Heart left ventricle (tissue), 16 donors: ENCODE results near the gene SIGMAR1. TPM values are rescaled to one million over a fixed set of nuclear protein-coding genes. Genes with fewer than 3 reads are reported as not detected.

Source experiments
- ATAC-seq, 4 donors: fragments of 200-7000 bp; cut with Tn5 transposase; one replicate each; pipeline ENCODE4 v1.9.1; 2020 to 2022; ENCODE audit warnings: moderate library complexity in 4 of 4, mild to moderate bottlenecking in 3 of 4, moderate number of reproducible peaks in 1 of 4
- DNase-seq, 5 donors: peaks; one replicate each; pipeline ENCODE4 v3.0.0-alpha.2; 2020
- H3K27ac ChIP-seq, 12 donors: fragments of 200-600 bp; sonication (generic) in 4 of 12; one replicate each; pipeline versions ENCODE4 v1.5.0 to v1.8.0; 2016 to 2022; ENCODE audit warnings: mild to moderate bottlenecking in 2 of 12
- H3K27me3 ChIP-seq, 9 donors: fragments of 200-600 bp; sonication (generic) in 2 of 9; one replicate each; pipeline versions ENCODE4 v1.5.1 to v1.8.0; 2016 to 2022; ENCODE audit warnings: mild to moderate bottlenecking in 3 of 9
- H3K36me3 ChIP-seq, 9 donors: fragments of 200-600 bp; sonication (generic) in 2 of 9; one replicate each; pipeline versions ENCODE4 v1.5.0 to v1.8.0; 2018 to 2022; ENCODE audit warnings: mild to moderate bottlenecking in 2 of 9
- H3K4me1 ChIP-seq, 12 donors: fragments of 200-600 bp; sonication (generic) in 4 of 12; one replicate each; pipeline versions ENCODE4 v1.5.0 to v1.8.0; 2016 to 2022; ENCODE audit warnings: mild to moderate bottlenecking in 3 of 12
- H3K4me3 ChIP-seq, 12 donors: fragments of 200-600 bp; sonication (generic) in 4 of 12; one replicate each; pipeline versions ENCODE4 v1.5.0 to v1.8.0; 2017 to 2022; ENCODE audit warnings: mild to moderate bottlenecking in 9 of 12, moderate library complexity in 4 of 12
- H3K9me3 ChIP-seq, 12 donors: fragments of 200-600 bp; sonication (generic) in 4 of 12; one replicate each; pipeline versions ENCODE4 v1.5.0 to v1.8.0; 2016 to 2022; ENCODE audit warnings: mild to moderate bottlenecking in 1 of 12
- CTCF ChIP-seq, 12 donors: fragments of 200-600 bp; sonication (generic) in 4 of 12; IDR thresholded peaks; one replicate each; pipeline versions ENCODE4 v1.5.0 to v1.8.0; 2018 to 2022; ENCODE audit warnings: antibody characterized with exemption in 12 of 12, mild to moderate bottlenecking in 5 of 12
- POLR2A ChIP-seq, 2 donors: fragments of 450-650 bp; IDR thresholded peaks; one replicate each; pipeline ENCODE4 v1.6.1; 2017; ENCODE audit warnings: antibody characterized with exemption in 2 of 2, mild to moderate bottlenecking in 2 of 2, moderate library complexity in 2 of 2
- WGBS, 4 donors: extraction: QIAGEN DNeasy Blood & Tissue Kit in 2 of 4; methylation state at CpG; one replicate each; pipeline versions ENCODE4 v1.1.5 to v1.1.7; 2013 to 2018; 5-methylcytosine and 5-hydroxymethylcytosine counted together
- intact Hi-C, 10 donors: fragments of 100-400 bp; cut with DNase I; formaldehyde crosslinking; loops; one replicate each; pipeline versions ENCODE4 v1.11.1 to v1.14.2; 2022
- polyA plus RNA-seq, 2 donors: library from polyadenylated mRNA; stranded (reverse); fragments of 200-250 nt; gene quantifications; one replicate each; pipeline ENCODE4 v1.2.3, GENCODE V29; 2013
- total RNA-seq, 9 donors: library from RNA; depleted of rRNA in 2 of 9; stranded (reverse); fragments of >200 nt in 2 of 9; fragmentation: NEBNext Ultra II Directional in 3 of 9; extraction: Animal tissue kit (Norgen Biotek cat#: 25700) in 3 of 9; gene quantifications; one replicate each; pipeline versions ENCODE4 v1.1.0 to v1.2.4, GENCODE V29; 2016 to 2023
- donor health status: ischemic (EF 13 %, LVEDD 7.1; RV severe dilation, severe dysfunction).
- donor health status: healthy with polysubstance abuse.
- donor health status: DM: no; HTN: yes; CAD: no.
- donor health status: DM: no; HTN: no; CAD: no.
- donor health status: ischemic (EF 25% LVEDD 6.9; RV normal size, moderate dysfunction).
- donor health status: ischemic (EF 25% LVEDD 5.7; RV mildly dilated, moderate dysfunction).
- donor health status: healthy.
- donor health status: DM: yes; HTN: yes; CAD: no.
- donor health status: ischemic (EF 35%, LVEDD 5.7; RV mildly dilated, moderate dysfunction).
- donor health status: nonischemic (EF 11% LVEDD 7.7; RV severe dilation, severe dysfunction).
- donor health status: DM: yes; HTN: yes; CAD: no.
- donor health status: PGD.
- donor health status: ischemic (EF 29% LVEDD 5.4; RV normal size, mild dysfunction).
- donor health status: nonischemic (EF 23%, LVEDD 6.1; RV moderate dilation, normal function).

The SIGMAR1 gene
- total and polyA plus RNA-seq, 11 donors: 17.0 to 55.3 (median 24.9) TPM

DNA sequence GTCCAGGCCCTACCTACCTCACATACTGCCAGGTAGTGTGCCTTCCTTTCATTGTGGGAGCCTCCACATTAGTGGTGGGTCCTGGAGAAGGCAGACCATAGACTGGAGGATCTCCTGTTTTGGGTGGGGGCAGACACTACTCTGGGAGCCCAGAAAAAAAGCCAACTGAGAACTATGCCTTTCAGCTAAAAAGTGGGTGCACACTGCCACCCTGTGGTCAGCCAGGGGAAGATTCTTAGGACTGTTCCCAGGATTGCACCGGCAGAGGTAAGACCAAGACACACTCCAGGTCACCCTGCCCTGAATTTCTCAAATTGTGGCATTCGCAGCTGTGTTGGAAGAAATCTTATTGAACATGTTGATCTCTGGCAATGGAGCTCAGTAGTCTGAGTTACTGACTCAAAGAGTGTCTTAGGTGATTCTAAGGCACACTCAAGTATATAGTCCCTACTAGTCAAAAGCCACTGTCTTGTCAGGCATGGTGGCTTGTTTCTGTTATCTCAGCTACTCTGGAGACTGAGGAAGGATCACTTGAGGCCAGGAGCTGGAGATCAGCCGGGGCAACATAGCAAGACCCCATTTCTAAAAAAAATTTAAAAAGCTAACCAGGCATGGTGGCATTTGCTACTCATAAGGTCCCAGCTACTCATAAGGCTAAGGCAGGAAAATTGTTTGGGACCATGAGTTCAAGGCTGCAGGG is 3.6 kb downstream of the SIGMAR1 start:
- 19 to 21% (median 20%) methylated on average over 3 of the region's 3 CpGs for WGBS, 4 donors
- Histone ChIP-seq H3K27ac (no peak overlapping the region), H3K9me3 (no peaks in the 10 kb centered on the region), H3K4me3 (no peak overlapping the region), H3K4me1 (peaks cover 0 to 32% (median 22%) of the 10 kb centered on the region in 12 donors), H3K27me3 (peaks cover 0 to 18% (median 8%) of the 10 kb centered on the region in 9 donors), H3K36me3 (peaks cover 0 to 8% (median 0%) of the 10 kb centered on the region in 9 donors)
- DNase-seq: peak in 4 of 5 donors; percentile 46 to 78 (median 67)
- peak in 3 of 4 donors; percentile 14 to 29 (median 19) for ATAC-seq
- intact Hi-C loops: loop anchor here in 7 of 10 donors (1.0 to 2.0 kb wide), 2 partner anchors 21 kb away; partner anchors contain the start of gene RPP25L (in 5 of the 7)
- TF ChIP-seq POLR2A (IDR thresholded peaks at IDR 0.05) (no peak), CTCF (IDR thresholded peaks at IDR 0.05) (peak; percentile 74 to 92 (median 84))

- Histone ChIP-seq H3K9me3 (no peaks in the 10 kb centered on the region), H3K27me3 (peaks cover 0 to 27% (median 14%) of the 10 kb centered on the region in 9 donors), H3K36me3 (peaks cover 0 to 8% (median 0%) of the 10 kb centered on the region in 9 donors), H3K4me3 (no peak overlapping the region), H3K27ac (no peak overlapping the region), H3K4me1 (peaks cover 0 to 32% (median 22%) of the 10 kb centered on the region in 12 donors)
- intact Hi-C loops: loop anchor here in 4 of 10 donors (1.0 to 2.0 kb wide), 2 partner anchors 20 kb away; partner anchors contain the start of gene RPP25L (in 2 of the 4)
- no peak for TF ChIP-seq CTCF (IDR thresholded peaks at IDR 0.05)
- TF ChIP-seq POLR2A (IDR thresholded peaks at IDR 0.05): no peak
- 56 to 61% (median 59%) methylated on average over 5 of the region's 5 CpGs for WGBS, 4 donors
- DNase-seq: no peak
- ATAC-seq: no peak
Measured at GRCh38 chr9:34633166-34633565, 4.4 kb downstream of the SIGMAR1 start.

GRCh38 chr9:34630402-34631154 is 7.0 kb downstream of the SIGMAR1 start:
- peaks cover 0 to 17% (median 7%) of the 10 kb centered on the region in 12 donors for H3K4me1 ChIP-seq
- H3K27ac ChIP-seq: no peak overlapping the region
- peaks cover 0 to 7% (median 0%) of the 10 kb centered on the region in 9 donors for H3K36me3 ChIP-seq
- ATAC-seq (no peak), DNase-seq (no peak)
- TF ChIP-seq CTCF (IDR thresholded peaks at IDR 0.05): no peak
- no peak for TF ChIP-seq POLR2A (IDR thresholded peaks at IDR 0.05)
- intact Hi-C loops: no loop called here
- 39 to 40% (median 40%) methylated on average over 5 of the region's 5 CpGs for WGBS, 4 donors
- no peak overlapping the region for H3K4me3 ChIP-seq
- no peaks in the 10 kb centered on the region for H3K9me3 ChIP-seq
- H3K27me3 ChIP-seq: peaks cover 21 to 53% (median 40%) of the 10 kb centered on the region in 9 donors

DNA sequence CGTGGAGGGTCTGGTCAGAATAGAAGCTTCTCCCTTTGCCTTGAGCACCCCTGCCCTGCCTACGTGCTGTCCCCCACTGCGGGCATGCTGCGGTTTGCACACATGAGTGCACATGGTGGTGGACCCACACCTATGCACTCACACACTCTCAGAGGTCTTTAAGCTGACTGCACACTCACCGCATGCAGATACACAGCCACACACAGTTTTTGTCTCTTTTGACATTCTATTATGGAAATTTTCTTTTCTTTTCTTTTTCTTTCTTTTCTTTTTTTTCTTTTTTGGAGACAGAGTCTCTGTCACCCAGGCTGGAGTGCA is 8.1 kb downstream of the SIGMAR1 start:
- TF ChIP-seq POLR2A (IDR thresholded peaks at IDR 0.05) (no peak), CTCF (IDR thresholded peaks at IDR 0.05) (no peak)
- 21 to 48% (median 30%) methylated on average over 5 of the region's 5 CpGs for WGBS, 4 donors
- Histone ChIP-seq H3K36me3 (no peaks in the 10 kb centered on the region), H3K4me1 (peaks cover 0 to 20% (median 8%) of the 10 kb centered on the region in 12 donors), H3K4me3 (peak overlapping the region in 7 of 12 donors; percentile 11 to 55 (median 46)), H3K27me3 (peaks cover 31 to 64% (median 51%) of the 10 kb centered on the region in 9 donors), H3K27ac (no peak overlapping the region), H3K9me3 (no peaks in the 10 kb centered on the region)
- intact Hi-C loops: no loop called here
- no peak for ATAC-seq
- DNase-seq: no peak
